22Rv1 (cell line): ENCODE measurements around the gene SASH1.

Source experiments
- H3K27ac ChIP-seq: fragments of 450-650 bp; 2 replicates; pipeline ENCODE4 v1.5.1; 2017
- ZFX ChIP-seq: fragments of 450-650 bp; IDR thresholded peaks from 2 replicates; pipeline ENCODE4 v1.6.1; 2017; ENCODE audit warnings: antibody characterized with exemption, borderline replicate concordance
- TF ChIP-seq, protein P1 (sequence below): fragments of 450-650 bp; IDR thresholded peaks from 2 replicates; pipeline ENCODE4 v1.5.1; 2017; ENCODE audit warnings: mild to moderate bottlenecking

SASH1 gene

GRCh38 chr6:148487461-148487860 is 144.8 kb downstream of the SASH1 start:
- no peak overlapping the region for H3K27ac ChIP-seq
- no peak for TF ChIP-seq ZFX
- TF ChIP-seq, protein P1, sequence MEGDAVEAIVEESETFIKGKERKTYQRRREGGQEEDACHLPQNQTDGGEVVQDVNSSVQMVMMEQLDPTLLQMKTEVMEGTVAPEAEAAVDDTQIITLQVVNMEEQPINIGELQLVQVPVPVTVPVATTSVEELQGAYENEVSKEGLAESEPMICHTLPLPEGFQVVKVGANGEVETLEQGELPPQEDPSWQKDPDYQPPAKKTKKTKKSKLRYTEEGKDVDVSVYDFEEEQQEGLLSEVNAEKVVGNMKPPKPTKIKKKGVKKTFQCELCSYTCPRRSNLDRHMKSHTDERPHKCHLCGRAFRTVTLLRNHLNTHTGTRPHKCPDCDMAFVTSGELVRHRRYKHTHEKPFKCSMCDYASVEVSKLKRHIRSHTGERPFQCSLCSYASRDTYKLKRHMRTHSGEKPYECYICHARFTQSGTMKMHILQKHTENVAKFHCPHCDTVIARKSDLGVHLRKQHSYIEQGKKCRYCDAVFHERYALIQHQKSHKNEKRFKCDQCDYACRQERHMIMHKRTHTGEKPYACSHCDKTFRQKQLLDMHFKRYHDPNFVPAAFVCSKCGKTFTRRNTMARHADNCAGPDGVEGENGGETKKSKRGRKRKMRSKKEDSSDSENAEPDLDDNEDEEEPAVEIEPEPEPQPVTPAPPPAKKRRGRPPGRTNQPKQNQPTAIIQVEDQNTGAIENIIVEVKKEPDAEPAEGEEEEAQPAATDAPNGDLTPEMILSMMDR, result no peak

DNA sequence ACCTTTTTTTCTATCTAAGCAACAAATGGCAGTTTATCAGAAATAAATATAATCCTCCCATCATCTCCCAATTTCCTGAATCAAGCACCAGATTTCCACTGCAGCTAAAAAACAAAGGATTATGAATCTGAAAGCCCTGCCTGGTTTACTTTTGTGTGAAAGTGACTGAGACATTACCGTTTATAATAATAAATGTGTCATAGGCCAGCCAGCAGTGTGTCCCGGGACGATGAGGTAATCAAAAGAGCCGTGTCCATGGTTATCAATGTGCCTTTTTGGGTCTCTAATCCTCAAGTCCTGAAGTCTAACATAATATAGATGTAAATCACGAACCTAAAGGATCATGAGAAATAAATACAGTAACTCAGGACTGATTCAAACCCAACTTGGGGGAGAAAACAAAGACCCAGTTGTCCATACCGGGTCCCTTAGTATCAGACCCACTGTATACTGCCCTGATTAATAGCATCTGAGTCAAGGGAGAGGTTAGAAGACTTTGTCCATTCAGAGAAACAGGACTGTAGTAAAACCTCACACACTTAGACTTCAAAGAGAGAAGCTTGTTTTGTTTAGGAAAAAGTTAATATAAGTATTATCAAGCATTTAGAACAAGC is 149.1 kb downstream of the SASH1 start:
- TF ChIP-seq ZFX, result no peak
- TF ChIP-seq, protein P1, result no peak

DNA sequence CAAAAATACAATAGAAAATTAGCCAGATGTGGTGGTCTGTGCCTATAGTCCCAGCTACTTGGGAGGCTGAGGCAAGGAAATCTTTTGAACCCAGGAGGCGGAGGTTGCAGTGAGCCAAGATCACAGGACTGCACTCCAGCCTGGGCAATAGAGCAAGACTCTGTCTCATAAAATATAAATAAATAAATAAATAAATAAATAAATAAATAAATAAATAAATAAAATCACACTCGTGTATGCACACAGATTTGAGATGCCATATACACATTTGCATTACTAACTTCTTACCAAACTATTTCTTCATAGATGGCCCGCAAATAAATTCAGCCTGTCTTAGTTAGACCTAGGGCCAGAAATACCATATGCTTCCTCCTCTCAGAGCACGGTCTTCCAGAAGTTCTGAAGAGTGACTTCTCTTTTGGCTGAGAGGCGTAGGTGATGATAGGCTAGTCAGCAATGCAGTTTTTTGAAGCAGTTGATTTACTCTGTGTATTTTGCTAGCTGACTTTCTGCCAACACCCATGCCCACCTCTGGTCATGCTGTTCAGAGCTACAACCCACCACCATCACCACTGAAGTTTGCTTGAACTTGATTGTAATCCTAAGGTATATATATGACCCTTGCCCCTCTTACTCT is 150.1 kb downstream of the SASH1 start:
- no peak overlapping the region for H3K27ac ChIP-seq
- no peak for TF ChIP-seq ZFX
- TF ChIP-seq, protein P1, result no peak

More for the DNA sequence above, 149.1 kb downstream of the SASH1 start:
- no peak overlapping the region for H3K27ac ChIP-seq

DNA sequence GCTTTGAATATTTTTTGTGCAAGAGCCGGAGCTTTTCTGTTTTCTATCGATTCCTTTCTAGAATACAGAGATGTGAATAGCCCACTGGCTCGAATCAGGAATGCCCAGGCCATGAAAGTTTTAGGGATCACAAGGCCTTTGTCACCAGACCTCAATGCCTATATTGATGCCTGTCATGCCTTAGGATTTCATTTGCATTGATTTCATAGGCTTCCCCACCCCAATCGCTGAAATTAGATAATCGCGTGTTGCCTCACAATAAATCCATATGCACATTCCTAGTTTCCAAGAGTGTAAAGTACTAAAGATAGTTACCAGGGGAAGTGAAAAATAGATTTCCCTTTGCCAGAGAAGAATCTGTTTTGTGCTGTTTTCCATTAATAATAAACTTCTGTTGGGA is 150.8 kb downstream of the SASH1 start:
- no peak for TF ChIP-seq ZFX
- TF ChIP-seq, protein P1, result no peak
- H3K27ac ChIP-seq, result no peak overlapping the region

- no peak for TF ChIP-seq ZFX
- TF ChIP-seq, protein P1, result no peak
- no peak overlapping the region for H3K27ac ChIP-seq
Observed at GRCh38 chr6:148494226-148494625, 151.6 kb downstream of the SASH1 start.

DNA sequence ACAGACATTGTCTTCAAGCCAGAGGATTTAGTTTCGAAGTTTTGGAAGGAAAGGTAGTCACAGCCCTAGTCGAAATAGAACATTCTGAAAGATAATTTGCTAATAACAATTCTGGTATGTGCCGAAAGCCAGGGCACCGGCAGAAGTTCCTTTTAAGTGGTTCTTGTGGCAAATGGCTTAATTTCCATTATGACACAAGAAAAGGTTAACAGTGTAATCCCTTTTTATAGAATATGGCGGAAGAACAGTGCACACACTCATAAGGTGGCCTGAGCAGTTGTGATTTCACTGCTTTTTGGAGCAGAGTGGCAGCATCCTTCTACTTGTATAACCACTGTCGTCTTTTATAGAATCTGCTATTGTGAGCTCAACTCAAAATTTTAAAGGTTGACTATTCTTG is 152.4 kb downstream of the SASH1 start:
- TF ChIP-seq, protein P1, result no peak
- TF ChIP-seq ZFX, result no peak
- H3K27ac ChIP-seq, result no peak overlapping the region

GRCh38 chr6:148497257-148497656 is 154.6 kb downstream of the SASH1 start:
- H3K27ac ChIP-seq, result no peak overlapping the region
- no peak for TF ChIP-seq ZFX
- TF ChIP-seq, protein P1, result no peak
